CD4-positive, alpha-beta T cell treated with Interleukin-15 for 4 hours (primary cell): ENCODE results near the gene ZSCAN20.

ENCODE experiments used
- DNase-seq: peaks from one replicate; pipeline ENCODE4 v3.0.0-alpha.2; 2020; ENCODE audit warnings: low spot score

Gene ZSCAN20

GRCh38 chr1:33443705-33444180, 28.7 kb upstream of the ZSCAN20 start:
- no peak for DNase-seq

- no peak for DNase-seq
These were observed 27.3 kb upstream of the ZSCAN20 start for GRCh38 chr1:33445108-33445507.

- DNase-seq, result no peak
These were observed 25.9 kb upstream of the ZSCAN20 start for GRCh38 chr1:33446590-33446989.

GRCh38 chr1:33454646-33455282, 17.7 kb upstream of the ZSCAN20 start:
- DNase-seq, result no peak

- peak; percentile 31 for DNase-seq
These were observed 16.6 kb upstream of the ZSCAN20 start for GRCh38 chr1:33455539-33456501.

- no peak for DNase-seq
These were observed 16.0 kb upstream of the ZSCAN20 start for GRCh38 chr1:33456502-33456886.

- no peak for DNase-seq
These were observed 12.8 kb upstream of the ZSCAN20 start for GRCh38 chr1:33459691-33460090.

GRCh38 chr1:33460144-33460543, 12.3 kb upstream of the ZSCAN20 start:
- no peak for DNase-seq

GRCh38 chr1:33460947-33461629, 11.4 kb upstream of the ZSCAN20 start:
- peak; percentile 4 for DNase-seq

- no peak for DNase-seq
These were observed 9.9 kb upstream of the ZSCAN20 start for GRCh38 chr1:33462405-33463164.

- no peak for DNase-seq
These were observed 7.9 kb upstream of the ZSCAN20 start for GRCh38 chr1:33464552-33464951.

- DNase-seq, result no peak
These were observed 7.1 kb upstream of the ZSCAN20 start for GRCh38 chr1:33465316-33465715.

GRCh38 chr1:33466159-33466558, 6.3 kb upstream of the ZSCAN20 start:
- no peak for DNase-seq

GRCh38 chr1:33468011-33468410, 4.4 kb upstream of the ZSCAN20 start:
- DNase-seq, result no peak

- no peak for DNase-seq
These were observed 3.9 kb upstream of the ZSCAN20 start for GRCh38 chr1:33468531-33468930.

- no peak for DNase-seq
These were observed 3.5 kb upstream of the ZSCAN20 start for GRCh38 chr1:33468967-33469366.

GRCh38 chr1:33469691-33470090, 2.8 kb upstream of the ZSCAN20 start:
- DNase-seq, result no peak

- peak; percentile 53 for DNase-seq
These were observed 1.9 kb upstream of the ZSCAN20 start for GRCh38 chr1:33470495-33471012.

GRCh38 chr1:33471416-33471815, 1.0 kb upstream of the ZSCAN20 start:
- no peak for DNase-seq

GRCh38 chr1:33473900-33474299, 1.5 kb downstream of the ZSCAN20 start:
- no peak for DNase-seq

GRCh38 chr1:33477451-33477850, 5.0 kb downstream of the ZSCAN20 start:
- no peak for DNase-seq

GRCh38 chr1:33482412-33482811, 10.0 kb downstream of the ZSCAN20 start:
- no peak for DNase-seq
